ENCODE measurements around the gene LMBR1.

LMBR1 gene

GRCh38 chr7:156629873-156630272, 263.1 kb downstream of the LMBR1 start:
- peaks cover 4% of the 10 kb centered on the region for H3K9me3 ChIP-seq (ENCODE audit: severe bottlenecking)
- TF ChIP-seq CTCF (IDR thresholded peaks at IDR 0.05; ENCODE audit: low read depth, low read length), result no peak
- H3K36me3 ChIP-seq, result no peaks in the 10 kb centered on the region
- H3K27ac ChIP-seq, result no peak overlapping the region
- peaks cover 41% of the 10 kb centered on the region for H3K27me3 ChIP-seq (ENCODE audit: insufficient read depth, low read depth, severe bottlenecking)
- DNase-seq, result no peak
- H3K4me3 ChIP-seq (ENCODE audit: low read depth, low read length), result no peak overlapping the region

- Histone ChIP-seq H3K4me3 (ENCODE audit: low read depth, low read length) (no peak overlapping the region), H3K9me3 (ENCODE audit: severe bottlenecking) (peaks cover 4% of the 10 kb centered on the region), H3K27ac (no peak overlapping the region), H3K27me3 (ENCODE audit: insufficient read depth, low read depth, severe bottlenecking) (peaks cover 52% of the 10 kb centered on the region), H3K36me3 (no peaks in the 10 kb centered on the region)
- DNase-seq, result no peak
- TF ChIP-seq CTCF (IDR thresholded peaks at IDR 0.05; ENCODE audit: low read depth, low read length), result no peak
Observed at GRCh38 chr7:156628562-156628961, 264.4 kb downstream of the LMBR1 start.

Measured in WERI-Rb-1 (cell line).